Activated effector memory CD4-positive, alpha-beta T cell treated with anti-CD3 and anti-CD28 coated beads, Interleukin-2, amount 50 U/mL, for 16 hours (primary cell): Measurements from ENCODE around the gene R3HDML.

Experiments
- DNase-seq: peaks from one replicate; pipeline ENCODE4 v3.0.0-alpha.2; 2020

The R3HDML gene

GRCh38 chr20:44364780-44365179 is 27.9 kb downstream of the R3HDML start:
- DNase-seq: no peak

DNA sequence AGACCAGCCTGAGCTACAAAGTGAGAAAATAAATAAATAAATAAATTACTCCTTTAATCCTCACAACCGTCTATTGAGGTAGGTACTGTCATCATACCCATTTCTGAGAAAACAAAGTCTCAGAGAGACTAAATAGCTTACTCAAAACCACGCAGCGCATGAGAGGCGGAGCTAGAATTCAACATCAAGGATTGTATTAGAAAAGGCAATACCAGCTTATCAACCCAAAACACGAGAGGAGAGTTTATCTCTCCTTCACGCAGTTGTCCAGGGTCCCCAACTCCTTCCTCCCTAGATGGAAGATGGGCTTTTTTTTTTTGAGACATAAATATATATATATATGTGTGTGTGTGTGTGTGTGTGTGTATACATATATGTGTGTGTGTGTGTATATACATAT is 30.9 kb downstream of the R3HDML start:
- DNase-seq: no peak

DNA sequence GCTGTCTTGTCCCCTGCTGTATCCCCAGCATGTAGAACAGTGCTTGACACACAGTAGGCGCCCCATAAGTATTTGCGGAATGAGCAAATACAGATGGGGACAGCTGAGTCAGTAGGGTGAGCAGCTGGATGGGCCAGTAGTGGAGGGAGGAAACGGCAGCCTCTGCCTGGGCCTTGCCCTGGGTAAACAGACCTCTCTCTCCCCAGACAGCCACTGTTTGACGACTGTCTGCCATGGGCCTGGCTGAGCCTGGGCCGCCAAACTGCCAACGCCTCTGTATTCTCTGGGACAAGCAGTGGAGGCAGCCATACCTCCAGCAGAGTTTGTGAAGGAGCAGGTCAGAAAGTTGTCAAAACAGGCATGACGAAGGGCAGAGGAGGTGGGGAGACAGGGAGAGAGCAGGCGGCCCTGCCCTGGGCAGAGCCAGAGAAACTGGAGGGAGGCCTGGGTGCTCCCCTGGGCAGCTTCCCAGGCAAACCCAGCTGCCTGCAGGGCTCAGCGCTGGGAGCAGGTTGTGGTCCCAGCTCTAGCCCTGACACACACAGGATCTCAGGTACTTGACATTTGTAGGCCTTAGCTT is 33.9 kb downstream of the R3HDML start:
- no peak for DNase-seq

DNA sequence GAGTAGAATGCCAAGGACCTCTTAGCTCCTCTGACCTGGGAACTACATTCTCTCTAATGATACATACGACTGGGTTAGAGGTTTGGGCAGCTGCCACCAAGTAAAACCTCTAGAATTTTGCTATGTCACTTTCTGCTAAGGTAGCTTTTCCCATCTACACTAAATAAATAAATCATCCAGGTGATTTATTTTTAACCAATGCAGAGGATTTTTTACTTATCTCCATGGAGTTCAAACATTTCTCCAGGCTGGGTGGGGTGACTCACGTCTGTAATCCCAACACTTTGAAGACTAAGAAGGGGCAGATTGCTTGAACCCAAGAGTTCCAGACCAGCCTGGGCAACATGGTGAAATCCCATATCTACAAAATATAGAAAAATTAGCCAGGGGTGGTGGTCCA is 45.8 kb downstream of the R3HDML start:
- no peak for DNase-seq

DNA sequence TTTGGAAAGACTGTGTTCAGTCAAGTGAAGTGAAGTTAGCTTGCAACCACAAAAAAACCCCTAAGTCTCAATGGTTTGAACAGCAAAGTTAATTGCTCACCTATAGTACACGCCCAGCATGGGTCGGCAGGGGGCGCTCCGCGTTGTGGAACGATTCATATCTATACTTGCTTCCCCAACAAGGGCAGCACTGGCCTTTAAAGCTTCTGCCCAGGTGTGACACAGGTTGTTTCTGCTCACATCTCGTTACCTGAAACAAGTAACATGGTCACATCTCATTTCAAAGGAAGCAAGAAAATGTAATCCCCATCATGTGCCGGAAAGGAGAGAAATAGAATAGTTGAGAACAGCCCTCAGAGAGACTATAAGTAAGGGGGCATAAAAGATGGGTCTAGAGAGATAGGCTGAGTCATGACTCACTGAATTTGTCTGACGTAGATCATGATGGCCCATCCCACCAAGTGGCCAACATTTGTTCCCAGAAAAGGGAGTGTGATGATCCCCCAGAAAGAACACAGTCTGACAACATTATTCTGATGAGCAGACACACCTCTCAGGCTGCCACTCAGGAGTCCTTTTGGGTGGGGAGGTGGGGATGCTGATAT is 47.7 kb downstream of the R3HDML start:
- peak; percentile 94 for DNase-seq

GRCh38 chr20:44388466-44389023 is 51.7 kb downstream of the R3HDML start:
- DNase-seq: peak; percentile 86

DNA sequence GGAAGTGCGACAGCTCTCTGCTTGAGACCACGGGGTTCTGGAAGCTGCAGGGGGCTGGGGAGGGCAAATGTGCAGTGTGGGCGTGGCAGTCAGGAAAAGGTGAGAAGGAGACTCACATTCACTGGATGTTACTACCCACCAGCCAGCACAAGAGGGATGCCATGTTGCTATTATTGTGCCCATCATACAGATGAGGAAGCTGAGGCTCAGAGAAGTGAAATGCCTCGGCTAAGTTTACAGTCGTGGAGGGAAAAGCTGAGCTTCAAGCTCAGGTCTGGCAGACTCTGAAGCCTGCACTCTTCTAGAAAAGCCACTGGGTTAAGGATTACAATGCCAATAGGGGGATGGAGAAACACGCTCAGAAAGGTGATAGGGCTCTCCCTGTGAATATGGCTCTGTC is 53.0 kb downstream of the R3HDML start:
- no peak for DNase-seq

- no peak for DNase-seq
Measured at GRCh38 chr20:44390280-44390679, 53.4 kb downstream of the R3HDML start.

GRCh38 chr20:44392088-44392775 is 55.4 kb downstream of the R3HDML start:
- no peak for DNase-seq

DNA sequence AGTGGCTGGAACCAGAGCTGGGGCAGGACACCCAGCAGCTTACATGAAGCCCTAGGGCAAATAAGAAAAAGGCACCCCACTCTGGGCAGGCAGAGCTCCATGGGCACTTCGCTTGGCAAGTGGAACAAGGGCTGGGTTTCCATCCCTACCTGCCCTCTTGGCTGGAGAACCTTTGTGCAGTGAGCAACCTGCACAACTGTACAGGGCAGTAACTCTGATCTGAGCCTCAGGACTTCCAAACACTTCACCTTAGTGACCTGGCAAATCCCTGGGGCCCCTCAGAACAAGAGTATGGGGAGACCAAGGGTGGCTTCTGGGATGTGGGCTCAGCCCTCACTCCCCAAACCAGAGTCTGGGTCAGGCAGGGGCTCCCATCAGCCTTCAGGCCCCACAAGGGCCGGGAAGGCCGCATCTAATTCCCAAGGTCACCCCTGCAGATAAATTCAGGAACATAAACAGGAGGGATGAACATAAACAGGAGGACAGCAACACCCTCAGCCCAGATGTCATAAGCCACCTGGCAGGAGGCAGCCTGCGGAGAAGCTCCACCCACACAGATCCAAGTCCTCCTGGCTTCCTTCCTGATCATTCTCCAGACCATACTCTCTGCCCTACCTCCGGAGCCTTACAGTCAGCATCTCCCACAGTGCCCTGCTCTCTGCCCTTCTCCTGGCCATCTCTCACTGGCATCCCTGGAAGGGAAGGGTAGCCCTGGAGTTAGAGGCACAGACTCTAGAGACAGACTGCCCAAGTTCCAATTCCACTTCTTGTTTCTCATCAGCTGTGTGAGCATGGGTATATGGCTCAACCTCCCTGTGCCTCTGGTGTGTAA is 56.1 kb downstream of the R3HDML start:
- DNase-seq: no peak

GRCh38 chr20:44393608-44394451 is 57.0 kb downstream of the R3HDML start:
- no peak for DNase-seq

DNA sequence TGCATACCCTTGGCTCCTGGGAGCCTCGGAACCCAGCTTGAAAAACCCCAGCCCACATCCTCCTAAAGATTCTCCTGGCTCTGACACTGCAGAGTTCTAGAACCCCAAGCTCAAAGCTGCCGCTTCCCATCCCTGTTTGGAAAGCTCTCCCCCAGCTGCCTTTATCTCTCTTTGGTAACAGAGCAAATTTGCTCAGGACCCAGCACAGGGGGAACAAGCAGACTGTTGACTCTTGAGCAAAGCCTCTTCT is 57.5 kb downstream of the R3HDML start:
- no peak for DNase-seq

- no peak for DNase-seq
Measured at GRCh38 chr20:44394702-44395460, 58.0 kb downstream of the R3HDML start.

GRCh38 chr20:44395461-44396340 is 58.9 kb downstream of the R3HDML start:
- DNase-seq: no peak

DNA sequence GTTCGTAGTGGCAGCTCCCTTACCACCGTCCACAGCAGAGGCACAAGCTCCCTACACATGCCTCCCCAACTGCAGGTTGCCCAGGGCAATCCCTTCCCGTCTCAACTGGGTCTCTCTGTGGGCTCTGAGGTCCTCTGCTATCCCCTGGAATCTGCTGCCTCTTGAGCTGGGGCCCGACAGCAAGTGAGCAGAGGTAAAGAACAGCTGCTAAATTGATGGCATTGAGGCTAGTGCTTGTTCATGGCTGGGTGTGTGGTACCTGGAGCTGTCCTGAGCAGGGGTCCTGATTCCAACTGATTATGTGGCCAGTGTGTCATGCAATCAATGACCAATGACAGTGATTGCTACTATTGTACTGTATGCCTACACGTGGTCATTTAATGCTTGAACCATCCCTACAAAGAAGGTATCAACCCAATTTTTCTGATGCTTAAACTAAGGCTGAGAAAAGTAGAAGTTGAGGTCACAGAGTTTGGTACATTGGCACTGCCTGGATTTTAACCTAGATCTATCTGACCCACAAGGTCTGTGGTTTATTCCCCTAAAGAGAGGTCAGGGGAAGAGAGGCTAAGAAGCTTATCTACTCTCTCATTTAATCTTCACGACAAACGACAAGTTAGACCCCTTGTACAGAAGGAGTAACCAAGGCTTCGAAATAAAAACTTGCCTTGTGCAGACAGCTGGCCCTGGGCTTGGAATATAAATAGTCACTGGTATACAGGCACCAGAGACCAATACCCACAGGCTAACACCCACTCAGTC is 59.7 kb downstream of the R3HDML start:
- DNase-seq: no peak

- DNase-seq: no peak
Measured at GRCh38 chr20:44398335-44398734, 61.5 kb downstream of the R3HDML start.

DNA sequence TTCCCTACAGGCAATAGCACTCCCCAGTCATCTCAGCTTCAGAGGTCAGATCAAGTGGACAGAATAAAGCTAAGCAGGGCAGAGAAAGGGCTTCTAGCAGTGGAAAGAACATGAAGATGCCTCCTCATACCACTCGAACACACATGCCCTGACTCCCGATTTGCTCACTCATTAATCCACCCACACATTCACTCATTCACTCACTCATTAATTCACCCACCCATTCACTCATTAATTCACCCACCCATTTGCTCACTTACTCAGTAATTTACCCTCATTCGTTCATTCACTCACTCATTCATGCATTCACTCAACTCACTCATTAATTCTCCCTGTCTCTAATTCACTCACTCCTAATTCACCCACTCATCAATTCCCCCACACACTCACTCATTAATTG is 62.6 kb downstream of the R3HDML start:
- DNase-seq: no peak

GRCh38 chr20:44400671-44400969 is 63.8 kb downstream of the R3HDML start:
- DNase-seq: no peak
